Endothelial cell of umbilical vein (primary cell): ENCODE data around the gene RASL12. TPM values are rescaled to one million over a fixed set of nuclear protein-coding genes. Genes with fewer than 3 reads are reported as not detected.
"Not testable (repeated sequence)": the region's sequence is repeated elsewhere in the genome, so short reads cannot be mapped to it uniquely, and the experiment has no call there.

Source experiments
- BruUV-seq: library from RNA; stranded (reverse); fragments of 400-500 nt; replicated peaks from 2 replicates; lab custom pipeline; 2021; lab: Mats Ljungman, UMichigan
- CTCF ChIA-PET: fragments of 300-600, 350-600 bp; sonication (Branson Sonifier 250); formaldehyde crosslinking; loops from one replicate; lab custom pipeline; 2021; ENCODE audit warnings: antibody characterized with exemption, inconsistent platforms; lab: Charles Lee
- POLR2A ChIA-PET: fragments of 300-600, 350-600 bp; sonication (Branson Sonifier 250); formaldehyde crosslinking; loops from one replicate; lab custom pipeline; 2021; ENCODE audit warnings: antibody characterized with exemption, inconsistent platforms; lab: Charles Lee
- DNase-seq: peaks from one replicate; pipeline ENCODE4 v3.0.0-alpha.2; 2011; ENCODE audit warnings: low read depth, low spot score
- FAIRE-seq: peaks from 2 replicates; lab custom pipeline; 2011; peaks lifted over from hg19 to GRCh38; lab: Jason Lieb, UNC
- H2AFZ ChIP-seq: 2 replicates; pipeline ENCODE4 v1.6.0; 2012; ENCODE audit warnings: low read depth, low read length, control low read depth, inconsistent platforms
- H3K27ac ChIP-seq: 2 replicates; pipeline ENCODE4 v1.5.1; 2011; ENCODE audit warnings: low read depth, mild to moderate bottlenecking, control low read depth, low read length, moderate library complexity; ENCODE audit not compliant: insufficient read depth
- H3K27me3 ChIP-seq, 2 experiments: 2 replicates each; pipeline versions ENCODE4 v1.6.0 to v1.6.1; 2011; ENCODE audit warnings: low read length in 2 of 2, mixed read lengths in 1 of 2; ENCODE audit not compliant: control insufficient read depth in 2 of 2, insufficient read depth in 2 of 2
- H3K36me3 ChIP-seq, 2 experiments: 2 replicates in 1 of 2; 3 replicates in 1 of 2; pipeline ENCODE4 v1.5.1; 2011; ENCODE audit warnings: low read length in 2 of 2, mild to moderate bottlenecking in 1 of 2, moderate library complexity in 1 of 2; ENCODE audit not compliant: control insufficient read depth in 2 of 2, insufficient read depth in 2 of 2; ENCODE audit errors: extremely low read depth in 1 of 2
- H3K4me1 ChIP-seq: 3 replicates; pipeline ENCODE4 v1.5.1; 2011; ENCODE audit warnings: mild to moderate bottlenecking, low read length; ENCODE audit not compliant: control insufficient read depth, insufficient read depth; ENCODE audit errors: extremely low read depth
- H3K4me2 ChIP-seq: 2 replicates; pipeline ENCODE4 v1.6.1; 2011; ENCODE audit warnings: low read length, control low read depth, mixed read lengths; ENCODE audit not compliant: insufficient read depth
- H3K4me3 ChIP-seq, 3 experiments: fragments of 200-600 bp in 1 of 3; sonication (generic), shearing (Covaris generic) in 1 of 3; replicated peaks in 1 of 3; 2 replicates each; pipeline ENCODE4 v1.5.1; 2011 to 2016; ENCODE audit warnings: control low read depth in 3 of 3, low read length in 3 of 3, mild to moderate bottlenecking in 2 of 3, inconsistent platforms in 1 of 3, low read depth in 1 of 3, moderate library complexity in 1 of 3; ENCODE audit not compliant: insufficient read depth in 1 of 3
- H3K79me2 ChIP-seq: 2 replicates; pipeline ENCODE4 v1.6.0; 2012; ENCODE audit warnings: low read length, inconsistent platforms; ENCODE audit not compliant: control insufficient read depth, insufficient read depth
- H3K9ac ChIP-seq: replicated peaks from 2 replicates; pipeline ENCODE3; 2011; ENCODE audit warnings: low read length, control low read depth; ENCODE audit not compliant: insufficient read depth; ENCODE audit errors: extremely low read depth
- H3K9me1 ChIP-seq: replicated peaks from 3 replicates; pipeline ENCODE4 v1.6.0; 2011; ENCODE audit warnings: mild to moderate bottlenecking, low read length; ENCODE audit not compliant: control insufficient read depth, insufficient read depth; ENCODE audit errors: extremely low read depth
- H3K9me3 ChIP-seq: replicated peaks from 2 replicates; pipeline ENCODE4 v1.5.1; 2012; ENCODE audit warnings: low read length, inconsistent platforms; ENCODE audit not compliant: control insufficient read depth, insufficient read depth
- H4K20me1 ChIP-seq: replicated peaks from 2 replicates; pipeline ENCODE3; 2011; ENCODE audit warnings: mild to moderate bottlenecking, low read length; ENCODE audit not compliant: control insufficient read depth, insufficient read depth; ENCODE audit errors: extremely low read depth
- EZH2 ChIP-seq: IDR thresholded peaks from 2 replicates; pipeline ENCODE4 v1.6.1; 2012; ENCODE audit warnings: borderline replicate concordance, low read depth, mild to moderate bottlenecking, moderate library complexity, low read length, inconsistent platforms; ENCODE audit not compliant: severe bottlenecking
- FOS ChIP-seq: IDR thresholded peaks from 2 replicates; pipeline ENCODE4 v1.6.1; 2011; ENCODE audit warnings: mild to moderate bottlenecking, low read length, moderate library complexity, borderline replicate concordance; ENCODE audit not compliant: insufficient read depth
- GATA2 ChIP-seq: IDR thresholded peaks from 2 replicates; pipeline ENCODE4 v1.7.0; 2011; ENCODE audit warnings: low read depth, mild to moderate bottlenecking, moderate library complexity, mixed read lengths, low read length; ENCODE audit not compliant: insufficient read length, insufficient read depth
- JUN ChIP-seq: IDR thresholded peaks from 2 replicates; pipeline ENCODE4 v1.6.1; 2011; ENCODE audit warnings: borderline replicate concordance, low read depth; ENCODE audit not compliant: insufficient read length, insufficient read depth
- MAX ChIP-seq: IDR thresholded peaks from 2 replicates; pipeline ENCODE4 v1.6.1; 2011; ENCODE audit not compliant: insufficient read depth, insufficient read length
- MYC ChIP-seq: IDR thresholded peaks from one replicate; pipeline ENCODE4 v1.6.1; 2011; ENCODE audit warnings: mild to moderate bottlenecking, low read depth, low read length
- POLR2A ChIP-seq: IDR thresholded peaks from 2 replicates; pipeline ENCODE4 v1.6.1; 2012; ENCODE audit warnings: low read depth, mild to moderate bottlenecking, control low read depth, low read length
- POLR2AphosphoS5 ChIP-seq: IDR thresholded peaks from 2 replicates; pipeline ENCODE4 v1.6.1; 2012; ENCODE audit warnings: low read depth, mild to moderate bottlenecking, control low read depth, low read length, moderate library complexity; ENCODE audit not compliant: insufficient read depth
- dilution Hi-C: fragments of 300-500 bp; cut with MboI; formaldehyde crosslinking; loops from one replicate; pipeline ENCODE4 v1.15.0; 2019; ENCODE audit warnings: low sequenced_read_pairs; ENCODE audit not compliant: extremely low pct_ligation_motif_present
- intact Hi-C: fragments of 100-400 bp; cut with micrococcal nuclease; formaldehyde crosslinking; loops from one replicate; pipeline ENCODE4 v1.10.0; 2022
- polyA plus RNA-seq, 4 experiments: library from polyadenylated mRNA; depleted of rRNA in 3 of 4; stranded (reverse) in 3 of 4; unstranded in 1 of 4; fragments of >200 nt; gene quantifications; 2 replicates each; pipeline versions ENCODE4 v1.2.1 to v1.2.3, GENCODE V29; 2011 to 2012; ENCODE audit warnings: missing spikeins in 1 of 4
- total RNA-seq: library from RNA; stranded (reverse); gene quantifications from 2 replicates; pipeline ENCODE4 v1.2.3, GENCODE V29; 2021

The RASL12 gene
- total and polyA plus RNA-seq, 2 donors (not counting 3 experiments of a cell fraction or from before 2014, with no cell fraction given) = not detected

DNA sequence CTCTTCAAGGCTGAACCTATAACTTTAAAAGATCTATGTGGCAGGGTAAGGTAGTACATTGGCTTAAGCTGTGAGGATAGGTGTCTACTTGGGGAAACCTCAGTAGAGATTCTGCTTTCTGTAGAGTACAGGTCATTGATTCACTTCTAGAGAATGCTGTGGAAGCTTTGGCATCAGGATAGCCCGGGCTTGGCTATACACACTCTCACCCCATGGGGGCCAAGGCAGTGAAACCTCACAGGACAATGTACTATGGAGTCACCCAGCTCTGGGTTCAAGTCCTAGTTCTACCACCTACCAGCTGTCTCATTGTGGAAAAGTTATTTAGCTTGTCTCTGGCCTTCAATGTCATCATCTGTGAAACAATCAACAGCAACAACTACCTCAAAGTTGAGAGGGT is 47.4 kb downstream of the RASL12 start:
- Histone ChIP-seq H3K4me2 (no peak overlapping the region), H3K36me3 (peaks cover 2 to 9% of the 10 kb centered on the region in 2 experiments), H3K4me1 (no peaks in the 10 kb centered on the region), H4K20me1 (no peaks in the 10 kb centered on the region), H3K9me1 (no peaks in the 10 kb centered on the region), H3K27ac (no peak overlapping the region), H3K9ac (no peak overlapping the region), H3K9me3 (no peaks in the 10 kb centered on the region), H3K4me3 (no peak overlapping the region), H3K27me3 (no peaks in the 10 kb centered on the region), H3K79me2 (no peaks in the 10 kb centered on the region), H2AFZ (no peak overlapping the region)
- ChIA-PET POLR2A (interaction anchor here (0.7 kb wide), 1 partner anchor 39 kb away, joined by 3 read pairs; no protein-coding TSS in a partner anchor), CTCF (no interaction called here)
- no peak for FAIRE-seq
- TF ChIP-seq MYC (no peak), MAX (no peak), EZH2 (no peak), FOS (no peak), POLR2A (no peak), GATA2 (no peak), POLR2AphosphoS5 (no peak), JUN (no peak)
- dilution Hi-C loops = no loop called here
- no peak for DNase-seq
- BruUV-seq = no TSS peak
- intact Hi-C loops = no loop called here

DNA sequence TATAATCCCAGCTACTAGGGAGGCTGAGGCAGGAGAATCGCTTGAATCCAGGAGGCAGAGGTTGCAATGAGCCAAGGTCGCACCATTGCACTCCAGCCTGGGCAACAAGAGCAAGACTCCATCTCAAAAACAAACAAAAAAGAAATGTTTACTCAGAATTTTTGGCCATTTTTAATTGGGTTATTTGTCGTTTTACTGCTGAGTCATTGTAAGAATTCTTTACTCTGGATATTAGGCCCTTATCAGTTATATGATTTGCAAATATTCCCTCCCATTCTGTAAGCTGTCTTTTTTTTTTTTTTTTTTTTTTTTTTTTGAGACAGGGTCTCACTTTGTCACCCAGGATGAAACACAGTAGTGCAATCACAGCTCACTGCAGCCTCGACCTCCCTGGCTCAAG is 56.6 kb downstream of the RASL12 start:
- intact Hi-C loops, H3K27me3 ChIP-seq, H3K79me2 ChIP-seq, H3K36me3 ChIP-seq, H3K4me1 ChIP-seq, H4K20me1 ChIP-seq, H3K4me2 ChIP-seq, H3K4me3 ChIP-seq, FAIRE-seq, DNase-seq, H3K9me3 ChIP-seq, H3K9ac ChIP-seq, H3K9me1 ChIP-seq, BruUV-seq, dilution Hi-C loops, H3K27ac ChIP-seq, H2AFZ ChIP-seq: not testable (repeated sequence)
- ChIA-PET POLR2A (interaction anchor here (0.6 to 0.7 kb wide), 3 partner anchors 16 to 283 kb away, joined by 6 to 14 read pairs (median 13); partner anchors contain the start of gene SPG21), CTCF (interaction anchor here (0.6 to 1.4 kb wide), 3 partner anchors 23 to 244 kb away, joined by 3 to 4 read pairs (median 3); no protein-coding TSS in a partner anchor)
